ENCODE data around the gene IFI16.
"Not testable (repeated sequence)": the region's sequence is repeated elsewhere in the genome, so short reads cannot be mapped to it uniquely, and the experiment has no call there.

IFI16 gene

DNA sequence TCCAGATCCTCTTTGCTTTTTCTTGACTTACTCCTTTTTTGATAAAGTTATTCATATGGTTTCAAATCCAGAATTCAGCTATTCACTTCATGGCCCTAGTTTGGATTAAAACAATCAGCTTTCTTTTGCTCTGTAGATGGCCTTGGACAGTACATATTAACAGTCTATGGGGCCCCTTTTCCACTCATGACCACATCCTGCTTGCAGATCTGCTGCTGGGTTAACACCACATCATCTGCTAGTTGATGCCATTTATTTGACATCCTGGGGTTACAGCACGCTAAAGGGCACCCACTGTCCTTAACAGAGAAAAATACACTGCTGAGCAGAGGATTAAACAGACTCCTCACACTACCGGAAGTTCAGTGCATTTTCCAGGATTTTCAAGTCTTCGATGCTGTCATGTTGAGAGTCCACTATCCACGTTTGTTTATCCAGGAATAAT, 941 bp upstream of the IFI16 start:
- DNase-seq: peak in 1 of 2 donors; percentile 47

DNA sequence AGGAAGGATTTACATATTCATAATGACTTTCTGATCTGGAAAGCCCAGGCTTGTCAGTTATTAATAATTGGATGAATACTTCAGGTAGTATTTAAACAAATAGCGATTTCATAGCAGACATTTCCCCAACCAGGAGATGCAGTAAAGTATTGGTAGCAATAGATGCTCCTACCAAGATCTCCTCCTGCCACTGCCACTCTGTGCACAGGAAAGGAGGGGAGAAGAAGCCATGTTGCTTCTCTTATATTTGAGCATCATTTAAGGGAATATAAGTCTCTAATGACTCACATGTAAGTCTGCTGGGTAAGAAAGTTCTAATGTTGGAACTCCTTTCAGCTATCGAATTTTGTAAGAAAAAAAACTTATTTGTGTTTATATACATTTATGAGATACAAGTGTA, 420 bp upstream of the IFI16 start:
- no peak for DNase-seq

DNA sequence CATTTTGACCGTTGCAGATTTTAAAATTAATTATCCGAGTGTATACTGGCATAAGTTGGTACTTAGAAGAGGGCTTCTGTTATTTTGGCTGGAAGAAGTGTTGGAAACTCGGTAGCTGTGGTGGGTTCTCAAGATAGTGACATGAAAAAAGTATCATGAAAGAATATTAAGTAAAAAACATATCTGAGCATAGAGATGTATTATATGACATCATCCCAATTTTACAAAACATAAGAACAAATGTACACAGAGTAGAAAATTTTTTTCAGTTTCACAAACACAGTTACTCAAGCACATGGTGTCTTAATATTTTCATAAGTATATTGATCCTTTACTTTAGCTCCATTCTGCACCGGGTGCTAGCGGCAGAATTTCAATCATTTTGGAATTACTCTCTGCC, 684 bp downstream of the IFI16 start:
- DNase-seq: no peak

DNA sequence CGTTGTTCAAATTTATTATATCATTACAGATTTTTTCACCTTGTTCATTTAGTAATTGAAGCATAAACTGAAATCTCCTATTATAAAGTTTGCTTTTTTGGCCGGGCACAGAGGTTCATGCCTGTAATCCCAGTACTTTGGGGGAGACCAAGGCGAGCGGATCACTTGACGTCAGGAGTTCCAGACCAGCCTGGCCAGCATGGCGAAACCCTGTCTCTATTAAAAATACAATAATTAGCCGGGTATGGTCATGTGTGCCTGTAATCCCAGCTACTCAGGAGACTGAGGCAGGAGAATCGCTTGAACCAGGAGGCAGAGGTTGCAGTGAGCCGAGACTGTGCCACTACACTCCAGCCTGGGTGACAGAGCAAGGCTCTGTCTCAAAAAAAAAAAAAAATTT, 1.3 kb downstream of the IFI16 start:
- DNase-seq: not testable (repeated sequence)

DNA sequence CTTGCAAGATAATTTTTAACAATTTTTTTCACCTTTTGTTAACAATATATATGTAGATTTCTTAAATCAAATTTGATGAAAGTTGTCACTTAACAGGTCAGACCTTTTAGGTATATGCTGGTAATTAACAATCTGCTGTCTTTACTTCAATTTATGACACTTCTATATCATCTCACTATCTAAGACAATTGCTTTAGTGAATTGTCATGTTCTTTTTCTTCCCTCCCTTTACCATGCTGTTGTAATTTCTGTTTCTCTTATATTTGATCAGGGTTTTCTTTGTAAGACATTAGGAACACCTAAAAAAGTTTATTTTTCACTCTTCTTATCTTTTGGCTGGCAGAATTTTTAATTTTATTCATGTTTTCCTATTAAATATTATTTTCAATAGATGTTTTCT, 2.0 kb downstream of the IFI16 start:
- DNase-seq: no peak

DNA sequence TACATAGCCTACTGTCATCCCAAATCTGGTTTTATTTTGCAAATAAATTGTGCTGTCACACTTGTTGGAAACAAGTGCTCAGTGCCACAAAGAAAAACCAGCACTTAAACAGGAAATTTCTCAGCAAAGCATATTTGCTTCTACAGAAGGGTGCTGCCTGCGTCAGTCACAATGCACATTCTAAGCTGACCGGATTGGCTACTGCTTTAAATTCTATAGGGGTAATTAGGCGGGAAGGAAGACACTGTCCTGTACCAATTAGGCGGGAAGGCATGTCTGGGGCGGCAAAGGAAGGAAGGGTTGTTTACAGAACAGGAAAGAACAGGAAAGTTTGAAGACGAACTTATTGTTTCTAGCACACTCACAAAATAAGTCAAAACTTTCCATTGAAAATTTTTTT, 2.8 kb downstream of the IFI16 start:
- peak in 1 of 2 donors; percentile 11 for DNase-seq

DNA sequence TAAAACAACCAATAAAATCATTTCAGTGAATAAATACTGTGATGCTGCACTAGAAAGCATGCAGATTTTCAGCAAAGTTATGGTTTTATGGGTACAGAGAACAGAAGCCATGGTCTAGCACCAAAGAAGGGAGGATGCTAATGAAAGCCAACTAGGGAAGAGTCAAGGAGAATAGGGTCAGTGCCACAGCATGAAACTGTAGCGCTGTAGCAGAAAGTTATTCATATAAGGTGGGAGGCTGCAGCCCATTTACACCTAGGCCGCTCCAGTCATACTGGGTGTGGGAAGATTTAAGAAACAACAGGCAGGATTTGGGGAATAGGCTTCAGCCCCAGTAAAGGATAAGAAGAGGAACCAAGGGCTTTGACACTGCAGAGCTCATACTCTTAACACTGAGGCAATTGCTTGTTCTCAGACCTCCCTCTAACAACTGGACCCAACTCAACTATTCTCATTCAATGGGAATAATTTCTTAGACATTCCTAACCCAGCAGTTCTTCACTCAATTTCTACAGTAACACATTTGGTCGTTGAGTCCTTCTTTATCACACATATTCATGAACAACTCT, 4.4 kb downstream of the IFI16 start:
- no peak for DNase-seq

DNA sequence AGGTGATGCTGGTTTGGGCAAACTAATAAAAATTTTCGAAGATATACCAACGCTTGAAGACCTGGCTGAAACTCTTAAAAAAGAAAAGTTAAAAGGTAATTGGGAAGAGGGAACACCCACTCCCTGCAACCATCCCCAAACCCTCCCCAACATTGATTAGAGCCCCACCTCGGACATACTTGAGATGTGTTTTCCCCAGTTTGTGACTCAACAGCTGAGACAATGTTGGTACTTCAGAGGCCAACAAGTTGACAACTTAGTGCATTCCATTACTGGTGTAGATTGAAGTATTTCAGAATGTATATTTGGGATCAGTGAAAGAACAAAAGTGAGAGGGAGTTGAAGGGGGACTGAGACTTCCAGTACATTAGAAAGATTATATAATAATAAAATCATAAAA, 5.1 kb downstream of the IFI16 start:
- DNase-seq: no peak

DNA sequence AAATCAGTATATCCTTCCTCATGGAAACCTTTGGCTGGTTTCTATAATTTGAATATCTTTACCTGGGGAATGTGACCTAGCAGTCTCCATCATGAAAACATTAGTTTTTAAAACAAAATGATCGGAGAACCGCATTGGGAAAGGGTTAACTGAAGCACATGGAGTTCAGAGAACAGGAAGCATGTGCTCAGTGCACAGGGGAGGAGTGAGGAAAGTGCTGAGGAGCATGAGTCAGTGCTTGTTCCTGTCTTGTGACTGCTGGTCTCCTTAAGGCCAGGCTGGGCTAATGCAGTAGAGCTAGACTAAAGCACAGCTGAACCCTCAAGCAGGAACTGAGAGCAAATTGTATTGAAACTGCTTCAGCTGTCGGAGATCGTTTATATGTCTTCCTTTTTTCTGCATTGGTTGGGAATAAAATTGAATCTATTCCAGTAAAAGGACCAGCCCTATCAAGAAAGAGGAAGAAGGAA, 5.8 kb downstream of the IFI16 start:
- DNase-seq: peak in 1 of 2 donors; percentile 95

DNA sequence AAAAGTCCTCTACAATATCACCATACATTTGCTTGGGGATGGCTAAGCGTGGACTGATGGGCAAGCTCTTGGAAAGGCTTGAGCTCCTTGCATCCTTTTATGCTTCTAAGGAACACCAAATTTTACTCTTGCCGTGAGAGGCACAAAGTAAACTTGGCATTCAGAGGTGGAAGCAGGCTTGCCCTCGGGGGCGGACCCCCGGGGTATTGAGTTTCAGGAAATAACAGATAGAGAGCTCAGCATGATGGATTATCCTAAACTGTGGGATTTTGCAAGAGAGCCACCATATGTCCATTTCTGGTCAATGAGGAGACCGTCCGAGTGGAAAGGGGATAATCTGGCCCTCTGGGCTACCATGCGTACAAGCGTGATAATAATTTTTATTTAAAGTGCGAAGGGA, 14.0 kb downstream of the IFI16 start:
- DNase-seq: no peak

DNA sequence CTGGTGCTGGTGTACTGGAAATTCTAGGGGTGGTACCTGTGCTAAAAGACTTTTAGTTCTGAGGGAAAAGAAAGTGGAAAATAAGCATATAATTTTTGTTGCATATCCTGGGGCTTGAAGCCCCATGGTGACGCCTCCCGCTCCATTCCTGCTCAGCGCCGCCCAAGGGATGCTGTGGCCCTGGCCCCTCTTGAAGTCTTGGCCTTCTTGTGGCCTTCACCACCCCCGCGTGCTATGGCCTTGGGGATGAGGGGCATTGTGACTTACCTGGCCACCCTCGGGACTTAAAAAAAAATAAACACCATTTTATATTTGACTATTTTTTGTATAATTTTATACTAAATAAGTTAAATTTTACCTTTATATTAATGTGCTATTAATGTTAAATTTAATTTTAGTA, 15.3 kb downstream of the IFI16 start:
- no peak for DNase-seq

DNA sequence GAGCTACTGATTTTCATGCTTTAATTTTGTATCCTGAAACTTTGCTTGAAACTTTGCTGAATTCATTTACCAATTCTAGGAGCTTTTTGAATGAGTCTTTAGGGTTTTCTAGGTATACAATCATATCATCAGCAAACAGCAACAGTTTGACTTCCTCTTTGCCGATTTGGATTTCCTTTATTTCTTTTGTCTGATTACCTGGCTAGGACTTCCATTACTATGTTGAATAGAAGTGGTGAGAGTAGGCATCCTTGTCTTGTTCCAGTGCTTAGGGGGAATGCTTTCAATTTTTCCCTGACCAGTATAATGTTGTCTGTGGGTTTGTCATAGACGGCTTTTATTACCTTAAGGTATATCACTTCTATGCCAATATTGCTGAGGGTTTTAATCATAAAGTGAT, 17.1 kb downstream of the IFI16 start:
- DNase-seq: not testable (repeated sequence)

DNA sequence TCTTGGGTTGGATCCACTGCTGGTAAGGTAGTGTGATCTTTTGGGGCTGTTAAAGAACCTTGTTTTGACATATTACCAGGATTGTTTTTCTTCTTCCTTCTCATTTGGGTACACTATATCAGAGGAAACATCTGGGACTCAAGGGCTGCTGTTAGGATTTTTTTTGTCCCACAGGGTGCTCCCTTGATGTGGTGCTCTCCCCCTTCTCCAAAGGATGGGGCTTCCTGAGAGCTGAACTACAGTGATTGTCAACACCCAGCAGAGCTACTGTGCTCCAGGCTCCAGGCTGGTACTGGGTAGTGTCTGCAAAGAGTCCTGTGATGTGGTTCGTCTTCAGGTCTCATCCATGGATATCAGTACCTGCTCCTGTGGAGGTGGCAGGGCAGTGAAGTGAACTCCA, 20.6 kb downstream of the IFI16 start:
- DNase-seq: no peak

DNA sequence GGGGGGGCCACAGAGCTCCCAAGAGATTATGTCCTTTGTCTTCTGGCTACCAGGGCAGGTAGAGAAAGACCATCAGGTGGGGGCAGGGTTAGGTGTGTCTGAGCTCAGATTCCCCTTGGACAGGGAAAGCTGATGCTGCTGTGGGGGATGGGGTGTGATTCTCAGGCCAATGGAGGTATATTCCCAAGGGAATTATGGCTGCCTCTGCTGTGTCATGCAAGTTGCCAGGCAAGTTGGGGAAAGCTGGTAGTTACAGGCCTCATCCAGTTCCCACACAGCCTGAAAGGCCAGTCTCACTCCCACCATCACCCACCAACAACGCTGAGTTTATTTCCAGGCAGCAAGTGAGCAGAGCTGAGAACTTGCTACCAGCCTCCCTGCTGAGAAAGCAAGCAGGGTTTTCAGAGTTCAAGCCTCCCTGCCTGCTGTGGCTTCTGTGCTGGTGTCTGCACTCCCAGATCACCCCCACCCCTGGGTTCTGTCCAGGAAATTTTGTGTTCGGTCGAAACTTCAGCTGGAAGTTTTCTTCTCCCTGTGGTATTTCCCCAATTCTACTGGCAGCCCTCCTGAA, 21.3 kb downstream of the IFI16 start:
- no peak for DNase-seq

DNA sequence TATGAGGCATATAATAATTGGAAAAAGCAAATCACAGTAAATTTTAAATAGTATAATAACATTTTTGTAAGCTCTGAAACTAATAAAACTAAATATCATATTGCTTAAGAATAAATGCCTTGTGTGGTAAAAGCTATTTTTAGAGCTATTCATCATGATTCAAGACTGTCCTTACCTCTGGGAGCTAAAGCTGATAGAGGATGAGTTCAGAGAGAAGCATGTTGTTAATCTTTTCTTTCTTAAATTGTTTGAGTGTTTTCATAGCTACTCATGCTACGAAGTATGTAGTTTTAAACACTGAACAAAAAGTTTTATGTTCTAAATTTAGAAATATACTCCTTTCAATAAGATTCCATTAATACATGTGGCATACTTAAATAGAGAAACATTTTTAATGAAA, 30.5 kb downstream of the IFI16 start:
- no peak for DNase-seq

DNA sequence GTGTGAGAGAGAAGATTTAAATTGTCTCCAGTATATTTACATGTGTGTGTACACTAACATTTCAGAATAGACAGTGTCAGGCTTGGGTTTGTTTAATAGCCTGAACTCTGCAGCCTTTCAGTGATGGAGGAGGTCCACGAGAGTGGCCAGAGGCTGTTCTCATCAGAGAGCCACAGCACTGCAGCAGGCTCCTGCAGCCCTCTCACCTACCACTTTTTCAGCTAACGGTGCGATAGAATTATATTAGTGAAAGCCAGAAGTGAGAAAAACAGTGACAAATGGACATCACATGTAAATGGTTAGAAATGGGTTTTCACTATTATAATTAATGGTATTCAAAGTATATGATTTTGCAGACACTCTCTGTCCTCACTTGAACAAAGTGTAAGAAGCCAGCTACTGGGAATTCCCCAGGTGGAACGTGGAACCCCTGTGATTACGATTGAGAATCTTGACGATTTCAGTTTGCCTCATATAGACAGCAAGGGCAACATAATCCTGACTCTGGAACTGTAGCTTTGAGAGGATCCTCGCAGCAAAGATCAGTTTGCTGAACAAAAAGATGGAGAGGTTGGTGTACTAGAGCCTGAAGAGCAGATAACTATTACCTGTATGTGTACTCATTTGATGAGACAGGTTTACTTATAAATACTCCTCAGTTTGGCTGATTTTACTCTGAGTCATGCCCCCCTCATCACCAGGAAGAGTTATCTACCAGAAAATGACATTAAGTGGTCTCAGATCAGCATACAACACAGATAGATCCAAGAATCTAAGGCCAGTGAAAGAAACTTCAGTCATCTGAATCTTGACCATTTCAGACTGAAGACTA, 31.4 kb downstream of the IFI16 start:
- DNase-seq: no peak

DNA sequence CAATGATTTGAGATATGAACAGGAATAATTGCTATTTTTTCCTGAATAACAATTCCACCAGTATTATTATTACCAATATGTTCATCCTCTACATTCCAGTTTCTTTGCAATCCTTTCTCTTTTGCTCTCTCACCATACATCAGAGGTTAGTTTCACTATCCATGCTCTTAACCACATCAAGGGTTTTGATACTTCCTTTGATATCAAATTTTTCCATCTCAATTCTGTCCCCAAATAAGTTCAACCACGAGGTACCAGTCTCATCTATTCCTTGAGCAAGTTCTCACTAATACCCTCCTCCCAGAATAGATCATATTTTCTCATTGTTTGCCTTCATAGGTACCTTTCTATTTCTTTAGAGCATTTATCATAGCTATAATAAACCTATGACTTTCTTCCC, 36.8 kb downstream of the IFI16 start:
- DNase-seq: not testable (repeated sequence)

DNA sequence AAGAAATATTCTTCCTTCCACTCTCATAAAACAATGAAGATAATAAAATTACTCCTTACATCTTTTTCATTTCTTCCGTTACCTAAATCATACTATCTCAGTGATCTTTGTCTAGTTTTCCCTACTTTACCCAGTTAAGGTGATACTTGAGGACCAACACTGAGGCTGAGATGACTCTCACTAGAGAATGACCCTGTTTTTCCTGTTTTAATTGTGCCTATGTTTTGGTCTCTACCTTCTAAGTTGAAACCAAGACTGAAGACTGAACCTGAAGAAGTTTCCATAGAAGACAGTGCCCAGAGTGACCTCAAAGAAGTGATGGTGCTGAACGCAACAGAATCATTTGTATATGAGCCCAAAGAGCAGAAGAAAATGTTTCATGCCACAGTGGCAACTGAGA, 41.7 kb downstream of the IFI16 start:
- no peak for DNase-seq

DNA sequence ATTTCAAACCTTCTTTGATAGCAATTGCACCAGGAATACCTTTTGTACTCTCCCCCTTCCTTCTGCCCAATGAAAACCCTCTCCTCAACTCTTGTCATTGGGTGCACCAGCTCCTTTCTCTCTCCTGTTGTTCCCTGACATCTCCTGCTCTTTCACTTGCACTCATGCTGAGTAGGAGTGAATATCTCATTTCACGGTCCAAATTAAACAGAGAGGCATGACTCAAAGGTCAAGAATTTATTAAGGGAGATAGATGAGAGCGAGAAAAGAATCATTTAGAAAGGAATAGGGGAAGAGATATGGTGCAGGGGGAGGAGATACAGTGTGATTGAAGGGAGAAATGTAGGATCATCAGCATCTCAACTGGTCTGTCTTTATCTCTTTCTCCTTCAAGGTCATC, 44.7 kb downstream of the IFI16 start:
- no peak for DNase-seq

DNA sequence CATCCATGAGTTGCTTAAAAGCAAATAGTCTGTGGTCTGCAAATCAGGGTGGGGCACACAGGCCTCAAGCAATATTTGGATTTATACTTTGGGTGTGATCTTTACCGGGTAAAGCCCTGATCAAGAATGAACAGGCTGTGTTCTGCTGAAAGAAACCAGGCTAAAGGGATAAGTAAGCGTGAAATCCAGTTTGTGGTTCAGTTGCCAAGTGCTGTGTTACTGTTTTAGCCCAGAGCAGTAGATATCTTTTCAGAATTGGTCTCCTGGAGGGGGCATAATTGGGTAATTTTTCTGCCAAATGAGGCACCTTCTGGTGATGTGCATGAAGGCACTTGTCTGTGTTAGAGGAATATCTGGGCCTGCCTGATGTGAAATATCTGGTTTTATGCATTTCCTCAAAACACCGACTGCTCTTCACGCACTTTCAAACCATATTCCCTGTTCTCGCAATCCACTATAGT, 45.5 kb downstream of the IFI16 start:
- DNase-seq: no peak

DNA sequence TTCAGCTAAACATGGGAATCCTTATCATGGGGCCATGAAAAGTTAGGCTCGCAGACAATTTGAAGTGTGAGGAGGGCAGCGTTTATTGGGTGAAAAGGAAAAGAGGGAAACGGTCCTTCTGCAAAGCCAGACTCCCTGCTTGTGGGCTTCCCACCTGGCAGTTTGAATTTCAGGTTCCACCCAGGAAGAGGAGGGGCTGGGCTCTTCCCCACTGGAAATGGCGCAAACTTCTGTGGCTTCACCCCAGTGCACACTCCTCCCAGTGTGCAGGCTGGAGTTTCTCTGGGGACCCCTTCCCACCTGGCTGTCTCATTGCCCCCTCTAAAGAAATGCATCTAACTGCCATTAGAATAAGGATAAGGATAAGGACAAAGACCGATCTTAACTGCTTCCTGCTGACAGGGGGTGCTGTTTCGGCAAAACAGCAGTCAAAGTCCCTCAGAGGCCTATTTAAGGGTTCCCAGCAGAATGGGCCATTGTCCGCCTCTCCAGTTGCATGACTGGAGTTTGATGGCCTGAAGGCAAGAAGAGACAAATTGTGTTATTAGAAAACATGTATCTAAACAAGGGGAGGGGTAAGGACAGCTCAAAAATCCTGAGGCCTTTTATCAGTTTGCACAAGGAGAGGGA, 46.5 kb downstream of the IFI16 start:
- no peak for DNase-seq

DNA sequence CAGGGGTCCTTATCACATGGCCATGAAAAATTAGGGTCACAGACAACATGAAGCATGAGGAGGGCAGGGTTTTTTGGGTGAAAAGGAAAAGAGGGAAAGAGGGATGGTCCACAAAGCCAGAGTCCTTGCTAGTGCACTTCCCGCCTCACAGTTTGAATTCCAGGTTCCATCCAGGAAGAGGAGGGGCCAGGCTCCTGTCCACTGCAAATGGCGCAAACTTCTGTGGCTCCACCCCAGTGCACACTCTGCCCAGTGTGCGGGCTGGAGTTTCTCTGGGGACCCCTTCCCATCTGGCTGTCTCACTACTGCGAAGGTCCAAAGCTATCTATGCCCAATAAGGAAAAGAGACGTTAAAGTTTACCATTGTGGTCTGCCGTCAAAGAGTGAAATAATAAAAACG, 49.0 kb downstream of the IFI16 start:
- DNase-seq: no peak

DNA sequence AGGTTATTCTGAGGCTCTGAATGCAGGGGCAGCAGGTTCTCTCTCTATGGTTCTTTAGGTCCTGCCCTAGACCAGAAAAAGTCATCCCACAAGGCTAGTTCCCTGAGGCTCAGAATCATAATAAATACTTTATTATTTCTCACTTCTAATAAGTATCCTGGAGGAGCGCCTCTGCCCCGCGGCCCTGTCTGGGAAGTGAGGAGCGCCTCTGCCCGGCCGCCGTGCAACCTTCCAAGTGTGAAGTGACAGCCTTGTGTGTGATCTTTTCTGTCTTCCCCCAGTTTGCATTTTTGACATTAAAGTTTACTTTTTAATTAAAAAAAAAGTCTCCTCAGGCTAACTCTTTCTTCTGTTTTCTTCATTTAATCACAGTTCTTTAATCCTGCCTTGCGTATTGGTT, 55.4 kb downstream of the IFI16 start:
- no peak for DNase-seq

DNA sequence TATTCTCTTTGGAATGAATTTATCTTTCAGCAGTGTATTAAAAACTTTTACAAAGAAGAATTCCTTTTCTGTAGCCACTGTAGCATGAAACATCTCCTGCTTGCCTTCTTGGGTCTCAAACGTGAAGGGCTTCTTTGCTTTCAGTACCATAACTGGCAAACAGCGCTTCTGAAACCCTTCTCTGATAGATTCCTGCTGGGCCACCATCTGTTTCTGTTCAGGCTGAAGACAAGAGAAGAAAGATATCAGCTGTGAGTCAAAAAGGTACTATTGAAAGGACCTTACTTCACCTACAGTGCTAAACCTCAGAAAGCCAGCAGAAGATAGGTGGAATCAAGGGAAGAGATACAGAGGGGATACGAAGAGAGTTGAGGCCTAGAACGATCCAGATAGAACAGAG, 56.4 kb downstream of the IFI16 start:
- DNase-seq: no peak

Data from bone marrow (tissue), 2 donors.